GM21576 (cell line): ENCODE measurements around the gene TSC22D3.

Source experiments
- ATAC-seq: cut with Tn5 transposase; IDR thresholded peaks from one replicate; pipeline ENCODE4 v1.9.1; 2021; ENCODE audit warnings: mild to moderate bottlenecking, moderate library complexity; ENCODE audit not compliant: unreplicated experiment

The TSC22D3 gene

DNA sequence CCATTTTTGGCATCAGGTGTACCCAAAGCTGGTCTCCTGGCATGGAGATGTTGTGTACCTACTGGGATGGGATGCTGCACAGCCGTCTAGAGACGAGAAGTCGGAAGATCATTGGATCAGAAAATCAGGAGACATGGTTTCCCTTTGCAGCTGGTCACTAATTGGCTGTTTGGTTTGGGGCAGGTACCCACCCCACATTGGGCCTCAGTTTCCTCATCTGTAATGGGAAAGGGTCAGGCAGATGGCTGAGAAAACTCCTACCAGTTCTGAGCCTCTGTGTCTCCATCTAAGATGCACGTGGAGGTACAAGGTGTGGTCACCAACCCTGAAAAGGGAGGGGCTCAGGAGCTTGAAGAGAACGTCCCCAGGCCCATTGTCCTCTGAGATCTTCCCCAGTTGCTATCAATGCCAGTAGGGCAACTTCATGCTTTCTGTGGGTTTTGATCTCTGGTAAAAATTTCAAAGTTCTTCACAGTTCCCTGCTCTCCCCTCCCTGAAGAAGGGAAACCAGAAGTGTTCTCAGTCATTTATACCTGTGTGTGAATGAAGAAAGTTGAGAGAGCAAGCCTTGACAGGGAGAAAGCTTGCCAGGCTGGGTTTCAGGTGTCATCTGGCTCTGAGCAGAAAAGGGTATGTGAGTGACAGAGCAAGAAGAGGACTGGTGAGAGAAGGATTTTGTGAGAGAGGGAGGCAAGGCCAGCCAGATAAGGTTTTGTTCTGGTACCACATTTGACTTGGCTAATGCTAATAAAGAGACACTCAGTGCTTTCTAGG, 15.1 kb downstream of the TSC22D3 start:
- ATAC-seq, result no peak

- no peak for ATAC-seq
Measured at GRCh38 chrX:107758231-107758766, 17.3 kb downstream of the TSC22D3 start.

DNA sequence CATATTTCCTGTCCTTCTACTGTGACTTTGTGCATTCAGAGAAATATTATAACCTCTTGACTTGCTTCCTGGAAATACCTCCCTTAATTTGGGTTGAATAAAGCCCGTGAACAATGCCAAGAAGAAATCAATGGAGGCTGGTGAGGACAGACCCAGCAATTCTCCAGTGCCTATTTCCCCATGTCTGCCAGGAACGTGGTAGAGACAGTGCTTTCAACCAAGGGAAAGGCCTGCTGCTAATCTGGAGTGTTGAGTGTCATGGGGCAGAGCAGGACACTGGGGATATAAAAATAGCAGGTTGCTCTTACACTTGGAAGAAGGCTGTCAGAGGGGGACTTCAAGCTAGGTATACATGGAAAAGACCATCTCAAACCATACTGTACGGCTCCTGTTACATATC, 19.9 kb downstream of the TSC22D3 start:
- no peak for ATAC-seq

GRCh38 chrX:107753187-107753586, 22.4 kb downstream of the TSC22D3 start:
- ATAC-seq, result no peak

- ATAC-seq, result no peak
Measured at GRCh38 chrX:107752714-107753113, 22.9 kb downstream of the TSC22D3 start.

DNA sequence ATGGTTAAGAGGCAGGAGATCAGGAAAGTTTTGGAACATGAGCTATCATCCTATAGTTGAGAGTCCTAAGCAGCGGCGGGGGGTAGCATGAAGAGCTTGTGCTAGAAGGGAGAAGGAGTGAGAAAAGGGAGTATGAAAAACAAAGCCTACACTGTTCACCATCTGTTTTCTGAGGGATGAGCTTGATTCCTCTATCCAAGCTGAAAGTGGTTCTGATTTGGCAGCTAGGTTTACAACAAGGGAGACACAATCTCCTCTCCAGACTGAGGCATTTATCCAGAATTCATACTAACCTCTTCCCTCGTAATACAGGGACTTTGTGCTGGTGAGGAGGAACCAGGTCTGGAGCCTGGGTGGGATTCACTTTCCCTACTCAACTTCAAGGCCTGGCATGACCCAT, 23.5 kb downstream of the TSC22D3 start:
- no peak for ATAC-seq

DNA sequence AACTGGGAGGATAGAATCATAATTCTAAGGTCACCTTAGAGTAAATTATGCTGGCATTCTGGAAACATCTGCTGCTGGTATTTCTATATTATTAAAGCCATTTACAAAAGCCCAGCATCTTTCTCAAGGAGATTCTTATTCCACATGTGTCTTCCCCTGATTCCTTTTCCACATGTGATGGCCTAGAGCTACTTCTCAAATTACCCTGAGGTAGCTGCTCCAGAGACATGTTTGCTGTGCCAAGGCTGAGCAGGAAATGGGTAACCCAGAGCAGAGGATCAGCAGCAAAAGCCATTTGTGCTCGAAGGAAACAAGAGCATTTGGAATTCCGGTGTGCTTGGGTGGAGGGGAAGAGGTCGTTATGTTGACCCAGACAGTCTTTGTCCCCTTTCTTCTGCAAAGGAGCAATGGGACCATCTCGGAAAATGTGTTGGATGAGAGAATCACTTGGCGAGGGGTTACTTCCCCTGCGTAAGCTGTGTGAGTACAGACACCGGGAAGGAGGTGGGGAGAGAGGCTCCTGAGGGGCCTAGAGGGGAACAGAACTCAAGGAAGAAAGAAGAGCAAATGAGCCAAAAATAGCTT, 24.6 kb downstream of the TSC22D3 start:
- no peak for ATAC-seq

GRCh38 chrX:107750263-107750662, 25.3 kb downstream of the TSC22D3 start:
- ATAC-seq, result no peak

GRCh38 chrX:107748506-107748905, 27.1 kb downstream of the TSC22D3 start:
- ATAC-seq, result no peak

GRCh38 chrX:107747596-107748161, 27.9 kb downstream of the TSC22D3 start:
- ATAC-seq, result no peak

DNA sequence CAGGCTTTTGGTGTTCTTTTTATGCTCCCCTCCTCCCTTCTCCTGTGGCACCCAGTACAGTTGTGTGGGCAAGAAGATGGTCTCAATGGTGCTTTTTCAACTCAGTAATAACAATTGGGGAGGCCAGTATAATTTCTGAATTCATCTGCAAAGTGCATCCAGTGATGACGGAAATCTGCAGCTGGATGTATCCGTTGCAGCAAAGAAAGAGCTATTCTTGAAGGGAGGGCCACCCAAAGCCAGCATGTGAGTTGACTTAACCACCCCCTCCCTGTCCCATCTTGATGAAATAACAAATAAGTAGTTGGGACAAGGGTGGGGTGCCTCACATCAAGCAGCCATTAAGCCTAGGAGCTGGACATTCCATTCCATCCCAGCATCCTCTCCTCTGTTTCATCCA, 30.7 kb downstream of the TSC22D3 start:
- no peak for ATAC-seq

GRCh38 chrX:107743995-107744394, 31.6 kb downstream of the TSC22D3 start:
- ATAC-seq, result no peak

GRCh38 chrX:107742700-107743191, 32.8 kb downstream of the TSC22D3 start:
- ATAC-seq, result no peak

GRCh38 chrX:107741404-107741790, 34.2 kb downstream of the TSC22D3 start:
- peak; percentile 16 for ATAC-seq

- ATAC-seq, result no peak
Measured at GRCh38 chrX:107739541-107739940, 36.0 kb downstream of the TSC22D3 start.

DNA sequence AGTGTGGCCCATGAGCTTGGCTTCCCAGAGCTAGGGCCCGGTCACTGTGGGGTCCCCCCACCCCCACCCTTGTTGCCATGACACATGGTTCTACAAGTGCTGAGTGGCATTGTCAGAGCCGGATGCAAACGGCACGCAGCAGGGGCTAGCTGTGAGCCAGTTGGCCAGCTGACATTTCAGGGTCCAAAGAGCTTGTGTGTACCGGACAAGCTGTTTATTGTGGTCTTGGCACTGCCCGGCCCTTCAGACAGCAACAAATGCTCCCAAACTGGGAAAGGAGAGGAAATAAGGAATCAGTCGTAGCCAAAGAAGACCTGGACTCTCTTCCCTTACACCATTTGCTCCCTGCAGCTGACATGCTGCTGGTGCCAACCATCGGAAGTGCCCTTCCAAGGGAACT, 36.8 kb downstream of the TSC22D3 start:
- ATAC-seq, result no peak

DNA sequence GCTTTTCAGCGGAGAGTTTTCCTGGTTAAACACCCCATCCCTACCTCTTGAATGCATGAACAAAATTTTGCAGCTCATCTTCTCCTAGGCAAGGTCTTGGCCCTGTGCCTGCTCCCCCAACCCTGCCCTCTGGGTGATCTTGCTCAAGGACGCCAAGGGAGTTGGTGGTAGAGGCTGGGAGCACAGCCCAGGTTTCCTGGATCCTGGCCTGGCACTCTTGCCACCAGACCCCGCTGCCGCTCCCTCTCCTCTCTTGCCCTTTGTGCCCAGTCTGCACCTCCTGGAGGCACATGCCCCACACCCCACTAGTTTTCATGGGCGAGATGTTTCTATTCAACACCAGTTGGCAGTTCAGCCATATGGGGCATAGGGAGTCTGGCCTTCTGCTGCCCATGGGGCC, 37.3 kb downstream of the TSC22D3 start:
- no peak for ATAC-seq

GRCh38 chrX:107736781-107737531, 38.6 kb downstream of the TSC22D3 start:
- no peak for ATAC-seq

DNA sequence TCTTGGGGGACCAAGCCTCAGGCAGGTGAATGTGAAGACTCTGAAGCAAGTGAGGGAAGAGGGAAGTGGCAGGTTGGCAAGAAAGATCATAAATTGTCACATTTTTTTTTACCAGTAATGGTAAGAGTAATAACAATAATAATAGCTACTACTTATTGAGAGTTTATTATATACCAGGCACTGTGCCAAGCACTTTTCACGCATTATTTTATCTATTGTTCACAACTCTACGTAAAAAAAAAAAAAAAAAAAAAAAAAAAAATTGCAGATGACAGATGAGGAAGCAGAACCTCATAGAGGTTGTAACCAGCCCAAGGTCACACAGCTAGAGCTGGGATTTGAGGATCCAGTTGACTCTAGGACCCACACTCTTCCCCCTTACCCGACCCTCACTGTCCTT, 40.9 kb downstream of the TSC22D3 start:
- ATAC-seq, result no peak

GRCh38 chrX:107733686-107734085, 41.9 kb downstream of the TSC22D3 start:
- no peak for ATAC-seq

DNA sequence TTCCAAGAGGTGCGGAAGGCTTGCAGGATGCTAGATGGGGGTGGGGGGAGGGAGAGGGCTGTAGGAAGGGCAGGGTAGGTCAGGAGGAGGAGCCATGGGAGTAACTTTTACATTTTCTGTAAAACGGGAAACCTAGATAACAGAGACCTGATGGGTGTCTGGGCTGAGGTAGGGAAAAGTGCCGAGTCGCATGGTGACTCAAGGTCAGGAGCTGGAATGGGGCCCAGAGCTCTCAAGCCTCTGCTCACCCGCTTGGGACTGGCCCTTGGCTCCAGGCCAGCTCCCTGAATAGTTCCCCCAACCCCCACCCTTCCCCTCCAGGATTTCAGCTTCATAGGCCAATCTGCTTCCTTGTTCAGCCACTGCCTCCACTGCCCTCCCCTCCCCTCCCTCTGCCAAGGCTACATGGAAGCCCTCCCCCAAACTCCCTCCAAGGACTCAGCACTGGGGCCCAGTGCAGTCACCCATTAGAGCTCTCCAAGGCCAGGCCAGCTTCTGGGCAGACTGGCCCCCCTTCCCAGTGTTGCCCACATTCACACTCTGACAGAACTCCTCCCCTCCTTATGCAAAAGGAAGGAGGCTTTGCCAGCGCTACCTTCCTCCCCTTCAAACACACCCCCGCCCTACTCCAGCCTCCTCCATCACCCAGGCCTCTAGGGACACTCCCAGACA, 43.6 kb downstream of the TSC22D3 start:
- no peak for ATAC-seq
